HepG2 (cell line): Measurements from ENCODE around the gene RAPGEF5. TPM values are rescaled to one million over a fixed set of nuclear protein-coding genes. Genes with fewer than 3 reads are reported as not detected.

Experiments
- ATAC-seq: fragments of 200-7000 bp; cut with Tn5 transposase; 3 replicates; pipeline ENCODE4 v1.9.1; 2020; ENCODE audit warnings: mild to moderate bottlenecking, moderate library complexity
- BruUV-seq: library from RNA; stranded (reverse); fragments of 400-500 nt; replicated peaks from 2 replicates; lab custom pipeline; 2021; lab: Mats Ljungman, UMichigan
- CTCF ChIA-PET: fragments of 300-600 bp; formaldehyde crosslinking; extraction: SDS; loops from one replicate; lab custom pipeline; 2021; ENCODE audit warnings: low total read pairs, inconsistent platforms, low intra/inter-chr PET ratio; lab: Yijun Ruan, JAX
- POLR2A ChIA-PET: fragments of 350-600 bp; sonication (Branson Sonifier 250); formaldehyde crosslinking; loops from one replicate; lab custom pipeline; 2020; ENCODE audit warnings: antibody characterized with exemption, inconsistent platforms; lab: Yijun Ruan, JAX
- DNase-seq: peaks from one replicate; pipeline ENCODE4 v3.0.0-alpha.2; 2015; ENCODE audit warnings: low spot score
- FAIRE-seq: peaks from 3 replicates; lab custom pipeline; 2011; peaks lifted over from hg19 to GRCh38; lab: Jason Lieb, UNC
- H2AFZ ChIP-seq: one replicate; pipeline ENCODE4 v1.6.1; 2011; ENCODE audit warnings: low read length, inconsistent platforms
- H3K27ac ChIP-seq: fragments of 300-600 bp; 3 replicates; pipeline ENCODE4 v1.8.0; 2011; ENCODE audit warnings: mixed run types, mild to moderate bottlenecking, mixed read lengths, low read length, inconsistent platforms; ENCODE audit not compliant: insufficient read depth; ENCODE audit errors: extremely low read length
- H3K27me3 ChIP-seq, 2 experiments: fragments of 200-600 bp in 1 of 2; 2 replicates in 1 of 2; 3 replicates in 1 of 2; pipeline versions ENCODE4 v1.6.0 to v1.8.0; 2011; ENCODE audit warnings: low read length in 2 of 2, mild to moderate bottlenecking in 2 of 2, moderate library complexity in 2 of 2, inconsistent platforms in 1 of 2; ENCODE audit not compliant: insufficient read depth in 2 of 2, control insufficient read depth in 1 of 2
- H3K36me3 ChIP-seq, 2 experiments: fragments of 200-600 bp in 1 of 2; replicated peaks in 1 of 2; 2 replicates in 1 of 2; 3 replicates in 1 of 2; pipeline versions ENCODE4 v1.5.1 to v1.8.0; 2011; ENCODE audit warnings: low read length in 2 of 2, inconsistent platforms in 1 of 2; ENCODE audit not compliant: insufficient read depth in 2 of 2, control insufficient read depth in 1 of 2
- H3K4me1 ChIP-seq: 2 replicates; pipeline ENCODE4 v1.5.1; 2012; ENCODE audit warnings: low read length, inconsistent platforms; ENCODE audit not compliant: insufficient read depth
- H3K4me2 ChIP-seq: 2 replicates; pipeline ENCODE4 v1.6.0; 2011; ENCODE audit warnings: low read depth, low read length, inconsistent platforms
- H3K4me3 ChIP-seq, 3 experiments: fragments of 200-600 bp in 1 of 3; sonication (generic), shearing (Covaris generic) in 1 of 3; replicated peaks in 1 of 3; 2 replicates each; pipeline ENCODE4 v1.5.1; 2011 to 2016; ENCODE audit warnings: low read length in 3 of 3, inconsistent platforms in 2 of 3, low read depth in 2 of 3, mild to moderate bottlenecking in 2 of 3, control low read depth in 1 of 3, mixed read lengths in 1 of 3; ENCODE audit not compliant: insufficient read depth in 1 of 3
- H3K79me2 ChIP-seq: one replicate; pipeline ENCODE4 v1.6.1; 2011; ENCODE audit warnings: low read length, inconsistent platforms; ENCODE audit not compliant: insufficient read depth
- H3K9ac ChIP-seq: 2 replicates; pipeline ENCODE4 v1.6.0; 2011; ENCODE audit warnings: mild to moderate bottlenecking, low read depth, low read length, inconsistent platforms; ENCODE audit not compliant: insufficient read depth
- H3K9me3 ChIP-seq: 2 replicates; pipeline ENCODE4 v1.5.1; 2012; ENCODE audit warnings: mild to moderate bottlenecking, low read length
- H4K20me1 ChIP-seq: 2 replicates; pipeline ENCODE4 v1.6.0; 2011; ENCODE audit warnings: inconsistent platforms, mild to moderate bottlenecking, low read length, moderate library complexity; ENCODE audit not compliant: insufficient read depth
- ARID2 ChIP-seq: sonication (generic); formaldehyde crosslinking; IDR thresholded peaks from 2 replicates; pipeline ENCODE4 v1.8.1; 2022; ENCODE audit warnings: mild to moderate bottlenecking, missing genetic modification reagents, borderline replicate concordance
- HNF4A ChIP-seq: sonication (generic); formaldehyde crosslinking; IDR thresholded peaks from 2 replicates; pipeline ENCODE4 v1.4.0; 2020; ENCODE audit warnings: missing genetic modification reagents
- MBD4 ChIP-seq: IDR thresholded peaks from 2 replicates; pipeline ENCODE4 v1.6.1; 2012; ENCODE audit warnings: low read length, inconsistent platforms, borderline replicate concordance
- MTF2 ChIP-seq: sonication (generic); formaldehyde crosslinking; IDR thresholded peaks from 2 replicates; pipeline ENCODE4 v1.5.0; 2020; ENCODE audit warnings: missing genetic modification reagents, borderline replicate concordance
- POLR2AphosphoS2 ChIP-seq: IDR thresholded peaks from 2 replicates; pipeline ENCODE4 v1.6.1; 2011; ENCODE audit warnings: low read depth, low read length, improper control_type of control experiment
- PPARG ChIP-seq: conservative IDR thresholded peaks from 2 replicates; pipeline ENCODE4 v1.6.1; 2016; ENCODE audit warnings: missing biosample characterization, missing genetic modification reagents
- SALL1 ChIP-seq: sonication (generic); formaldehyde crosslinking; IDR thresholded peaks from 2 replicates; pipeline ENCODE4 v1.8.0; 2022; ENCODE audit warnings: mild to moderate bottlenecking, missing genetic modification reagents
- SRY ChIP-seq: sonication (generic); formaldehyde crosslinking; IDR thresholded peaks from 2 replicates; pipeline ENCODE4 v1.8.0; 2022; ENCODE audit warnings: mild to moderate bottlenecking, missing genetic modification reagents
- TARDBP ChIP-seq: sonication (generic); formaldehyde crosslinking; IDR thresholded peaks from 2 replicates; pipeline ENCODE4 v1.8.0; 2022; ENCODE audit warnings: mild to moderate bottlenecking, missing genetic modification reagents
- TCF7 ChIP-seq: sonication (generic); IDR thresholded peaks from 2 replicates; pipeline ENCODE4 v1.6.1; 2016; ENCODE audit warnings: antibody characterized with exemption, low read depth
- TRIM22 ChIP-seq: fragments of 450-650 bp; IDR thresholded peaks from 2 replicates; pipeline ENCODE4 v1.6.1; 2017
- WIZ ChIP-seq: sonication (generic); formaldehyde crosslinking; IDR thresholded peaks from 2 replicates; pipeline ENCODE4 v1.5.1; 2020; ENCODE audit warnings: mild to moderate bottlenecking, missing genetic modification reagents
- ZFAT ChIP-seq: sonication (generic); formaldehyde crosslinking; conservative IDR thresholded peaks from 2 replicates; pipeline ENCODE4 v1.8.1; 2023; ENCODE audit warnings: missing genetic modification reagents, inconsistent platforms
- ZNF280D ChIP-seq: sonication (generic); formaldehyde crosslinking; IDR thresholded peaks from 2 replicates; pipeline ENCODE4 v1.5.1; 2020; ENCODE audit warnings: mild to moderate bottlenecking, missing genetic modification reagents
- ZNF34 ChIP-seq: sonication (generic); formaldehyde crosslinking; IDR thresholded peaks from 2 replicates; pipeline ENCODE4 v1.4.0; 2020; ENCODE audit warnings: mild to moderate bottlenecking, missing genetic modification reagents, borderline replicate concordance
- ZNF562 ChIP-seq: sonication (generic); formaldehyde crosslinking; IDR thresholded peaks from 2 replicates; pipeline ENCODE4 v1.8.0; 2022; ENCODE audit warnings: missing genetic modification reagents, borderline replicate concordance
- ZNF747 ChIP-seq: sonication (generic); formaldehyde crosslinking; IDR thresholded peaks from 2 replicates; pipeline ENCODE4 v1.8.1; 2023; ENCODE audit warnings: missing genetic modification reagents, mild to moderate bottlenecking, borderline replicate concordance
- ZUFSP ChIP-seq: sonication (generic); formaldehyde crosslinking; IDR thresholded peaks from 2 replicates; pipeline ENCODE4 v1.9.0; 2021; ENCODE audit warnings: missing genetic modification reagents, mild to moderate bottlenecking, borderline replicate concordance
- WGBS: methylation state at CpG from one replicate; pipeline ENCODE4 v1.1.6; 2017; ENCODE audit warnings: low lambda C conversion rate; 5-methylcytosine and 5-hydroxymethylcytosine counted together
- in situ Hi-C: cut with HindIII; loops from 2 replicates; pipeline ENCODE4 v1.10.0; 2017; ENCODE audit warnings: low pct_unique_long_range_greater_than_20kb; ENCODE audit not compliant: extremely low pct_ligation_motif_present
- intact Hi-C: fragments of 100-400 bp; cut with micrococcal nuclease; formaldehyde crosslinking; loops from one replicate; pipeline ENCODE4 v1.10.0; 2022; ENCODE audit not compliant: unreplicated experiment
- polyA plus RNA-seq, 8 experiments: library from polyadenylated mRNA; depleted of rRNA in 3 of 8; stranded (reverse) in 7 of 8; unstranded in 1 of 8; fragments of >200 nt; fragmentation: Illumina TruSeq in 4 of 8; extraction: Trizol in 4 of 8; gene quantifications; 2 replicates each; pipeline versions ENCODE4 v1.2.1 to v1.2.3, GENCODE V29; 2011 to 2016; ENCODE audit warnings: low read depth in 4 of 8, missing spikeins in 1 of 8, mixed read lengths in 1 of 8; ENCODE audit not compliant: insufficient read depth in 1 of 8
- total RNA-seq, 5 experiments: library from RNA; depleted of rRNA; stranded (reverse); fragments of >200 nt; fragmentation: Illumina TruSeq; extraction: Trizol; gene quantifications; 2 replicates each; pipeline ENCODE4 v1.2.3, GENCODE V29; 2016; ENCODE audit warnings: low read depth in 1 of 5

The RAPGEF5 gene
- total and polyA plus RNA-seq, 2 of the 13 experiments (the other 11 are each of a cell fraction or from before 2014, with no cell fraction given), result 17.1 to 23.4 TPM

GRCh38 chr7:22255834-22256233 lies 101.1 kb downstream of the RAPGEF5 start:
- Histone ChIP-seq H2AFZ (no peak overlapping the region), H3K4me1 (no peaks in the 10 kb centered on the region), H3K4me2 (no peak overlapping the region), H3K4me3 (no peak overlapping the region), H3K79me2 (no peaks in the 10 kb centered on the region), H3K9ac (no peak overlapping the region), H3K27ac (no peak overlapping the region), H3K9me3 (no peaks in the 10 kb centered on the region), H3K36me3 (peaks cover 4 to 28% of the 10 kb centered on the region in 2 experiments; a peak in 4 of 5 replicates), H3K27me3 (no peaks in the 10 kb centered on the region), H4K20me1 (peaks cover 7% of the 10 kb centered on the region)
- WGBS, result 96% methylated on average over 1 of the region's 1 CpG
- ChIA-PET POLR2A (no interaction called here), CTCF (no interaction called here)
- ATAC-seq (no peak), FAIRE-seq (no peak), DNase-seq (no peak)
- intact Hi-C loops (no loop called here), in situ Hi-C loops (no loop called here)
- TF ChIP-seq SALL1 (CRISPR knock-in tag) (no peak), ZNF562 (CRISPR knock-in tag) (no peak), TCF7 (no peak), TARDBP (CRISPR knock-in tag) (no peak), MTF2 (no peak), ZNF34 (no peak), TRIM22 (no peak), MBD4 (no peak), ZNF280D (CRISPR knock-in tag) (no peak), WIZ (CRISPR knock-in tag) (no peak), ZFAT (CRISPR knock-in tag) (no peak), PPARG (no peak), HNF4A (CRISPR knock-in tag) (no peak), SRY (CRISPR knock-in tag) (no peak), ZNF747 (CRISPR knock-in tag) (no peak), POLR2AphosphoS2 (no peak), ARID2 (CRISPR knock-in tag) (no peak), ZUFSP (CRISPR knock-in tag) (no peak)
- no TSS peak for BruUV-seq
